Vagina (tissue), 2 donors: ENCODE measurements around the gene DYRK1A. TPM values are rescaled to one million over a fixed set of nuclear protein-coding genes. Genes with fewer than 3 reads are reported as not detected.

Experiments
- DNase-seq, 2 donors: peaks; one replicate each; pipeline ENCODE4 v3.0.0-alpha.2; 2017; ENCODE audit errors: extremely low spot score in 2 of 2
- H3K27ac ChIP-seq: fragments of 200-600 bp; sonication (generic); one replicate; pipeline ENCODE4 v1.5.1; 2019
- H3K27me3 ChIP-seq: fragments of 200-600 bp; sonication (generic); one replicate; pipeline ENCODE4 v1.5.1; 2019
- H3K36me3 ChIP-seq, 2 donors: fragments of 200-600 bp; sonication (generic); one replicate each; pipeline ENCODE4 v1.5.1; 2017 to 2019
- H3K4me1 ChIP-seq: fragments of 200-600 bp; sonication (generic); one replicate; pipeline ENCODE4 v1.5.1; 2019
- H3K4me3 ChIP-seq, 2 donors: fragments of 200-600 bp; sonication (generic); 1 replicate in 1 of 2; 2 replicates in 1 of 2; pipeline ENCODE4 v1.5.1; 2016 to 2019
- H3K9me3 ChIP-seq: fragments of 200-600 bp; sonication (generic); one replicate; pipeline ENCODE4 v1.5.1; 2019
- CTCF ChIP-seq, 3 experiments: fragments of 450-650 bp in 2 of 3; fragments of 200-600 bp in 1 of 3; sonication (generic) in 1 of 3; IDR thresholded peaks; one replicate each; pipeline ENCODE4 v1.5.1; 2017 to 2019; ENCODE audit warnings: antibody characterized with exemption in 3 of 3, mild to moderate bottlenecking in 2 of 3, moderate library complexity in 2 of 3
- POLR2A ChIP-seq, 2 donors: fragments of 450-650 bp; IDR thresholded peaks; one replicate each; pipeline ENCODE4 v1.6.1; 2017; ENCODE audit warnings: antibody characterized with exemption in 2 of 2, mild to moderate bottlenecking in 2 of 2, moderate library complexity in 2 of 2
- POLR2AphosphoS5 ChIP-seq, 2 donors: sonication (generic); formaldehyde crosslinking; IDR thresholded peaks; one replicate each; pipeline ENCODE4 v1.9.0; 2017; ENCODE audit warnings: antibody characterized with exemption in 2 of 2, mild to moderate bottlenecking in 2 of 2, low read depth in 1 of 2; ENCODE audit not compliant: insufficient read depth in 1 of 2
- intact Hi-C: fragments of 100-400 bp; cut with DNase I; formaldehyde crosslinking; loops from one replicate; pipeline ENCODE4 v1.15.1; 2023
- total RNA-seq: library from RNA; depleted of rRNA; stranded (reverse); fragments of >200 nt; gene quantifications from one replicate; pipeline ENCODE4 v1.2.3, GENCODE V29; 2016

The DYRK1A gene
- total RNA-seq, 1 donor from 2014 or later, result 78.1 TPM

- no peak for TF ChIP-seq CTCF (IDR thresholded peaks at IDR 0.05)
- no peak for TF ChIP-seq POLR2AphosphoS5 (IDR thresholded peaks at IDR 0.05; ENCODE audit: insufficient read depth in 1 of 2, low read depth in 1 of 2)
- TF ChIP-seq POLR2A (IDR thresholded peaks at IDR 0.05), result no peak
- intact Hi-C loops, result no loop called here
- DNase-seq, result no peak
- Histone ChIP-seq H3K4me3 (no peak overlapping the region), H3K4me1 (peaks cover 78% of the 10 kb centered on the region), H3K27ac (no peak overlapping the region), H3K9me3 (no peaks in the 10 kb centered on the region), H3K27me3 (no peaks in the 10 kb centered on the region), H3K36me3 (no peaks in the 10 kb centered on the region)
Observed at GRCh38 chr21:37459575-37459974, 93.0 kb downstream of the DYRK1A start.

- Histone ChIP-seq H3K36me3 (no peaks in the 10 kb centered on the region), H3K4me1 (peaks cover 72% of the 10 kb centered on the region), H3K9me3 (no peaks in the 10 kb centered on the region), H3K27me3 (no peaks in the 10 kb centered on the region), H3K27ac (no peak overlapping the region), H3K4me3 (no peak overlapping the region)
- TF ChIP-seq POLR2A (IDR thresholded peaks at IDR 0.05), result no peak
- intact Hi-C loops, result no loop called here
- no peak for DNase-seq
Observed at GRCh38 chr21:37460196-37460595, 93.6 kb downstream of the DYRK1A start.

- Histone ChIP-seq H3K4me1 (peaks cover 59% of the 10 kb centered on the region), H3K27ac (no peak overlapping the region), H3K36me3 (no peaks in the 10 kb centered on the region), H3K9me3 (no peaks in the 10 kb centered on the region), H3K4me3 (no peak overlapping the region), H3K27me3 (no peaks in the 10 kb centered on the region)
- TF ChIP-seq POLR2AphosphoS5 (IDR thresholded peaks at IDR 0.05; ENCODE audit: insufficient read depth in 1 of 2, low read depth in 1 of 2) (no peak), POLR2A (IDR thresholded peaks at IDR 0.05) (no peak), CTCF (IDR thresholded peaks at IDR 0.05) (no peak)
- intact Hi-C loops, result no loop called here
- DNase-seq, result no peak
Observed at GRCh38 chr21:37461479-37461878, 94.9 kb downstream of the DYRK1A start.

- DNase-seq, result no peak
- Histone ChIP-seq H3K4me1 (peaks cover 51% of the 10 kb centered on the region), H3K27ac (no peak overlapping the region), H3K9me3 (no peaks in the 10 kb centered on the region), H3K27me3 (no peaks in the 10 kb centered on the region), H3K4me3 (no peak overlapping the region), H3K36me3 (no peaks in the 10 kb centered on the region)
- intact Hi-C loops, result no loop called here
- TF ChIP-seq CTCF (IDR thresholded peaks at IDR 0.05) (no peak), POLR2A (IDR thresholded peaks at IDR 0.05) (no peak), POLR2AphosphoS5 (IDR thresholded peaks at IDR 0.05; ENCODE audit: insufficient read depth in 1 of 2, low read depth in 1 of 2) (no peak)
Observed at GRCh38 chr21:37462087-37462861, 95.7 kb downstream of the DYRK1A start.

GRCh38 chr21:37463083-37463801 is 96.7 kb downstream of the DYRK1A start:
- intact Hi-C loops, result no loop called here
- Histone ChIP-seq H3K9me3 (no peaks in the 10 kb centered on the region), H3K4me1 (peaks cover 43% of the 10 kb centered on the region), H3K27me3 (no peaks in the 10 kb centered on the region), H3K27ac (no peak overlapping the region), H3K36me3 (no peaks in the 10 kb centered on the region), H3K4me3 (no peak overlapping the region)
- TF ChIP-seq POLR2A (IDR thresholded peaks at IDR 0.05) (no peak), CTCF (IDR thresholded peaks at IDR 0.05) (peak; percentile 29 to 67 (median 58)), POLR2AphosphoS5 (IDR thresholded peaks at IDR 0.05; ENCODE audit: insufficient read depth in 1 of 2, low read depth in 1 of 2) (no peak)
- DNase-seq, result no peak
